SIG-M5 treated with dmso at 0.1 percent for 504 hours (cell line): ENCODE data around the gene RBBP9.
"Not testable (repeated sequence)": the region's sequence is repeated elsewhere in the genome, so short reads cannot be mapped to it uniquely, and the experiment has no call there.

Experiments
- DNase-seq: peaks from one replicate; lab custom pipeline; 2025; ENCODE audit not compliant: unreplicated experiment; lab: John Stamatoyannopoulos, UW

The RBBP9 gene

DNA sequence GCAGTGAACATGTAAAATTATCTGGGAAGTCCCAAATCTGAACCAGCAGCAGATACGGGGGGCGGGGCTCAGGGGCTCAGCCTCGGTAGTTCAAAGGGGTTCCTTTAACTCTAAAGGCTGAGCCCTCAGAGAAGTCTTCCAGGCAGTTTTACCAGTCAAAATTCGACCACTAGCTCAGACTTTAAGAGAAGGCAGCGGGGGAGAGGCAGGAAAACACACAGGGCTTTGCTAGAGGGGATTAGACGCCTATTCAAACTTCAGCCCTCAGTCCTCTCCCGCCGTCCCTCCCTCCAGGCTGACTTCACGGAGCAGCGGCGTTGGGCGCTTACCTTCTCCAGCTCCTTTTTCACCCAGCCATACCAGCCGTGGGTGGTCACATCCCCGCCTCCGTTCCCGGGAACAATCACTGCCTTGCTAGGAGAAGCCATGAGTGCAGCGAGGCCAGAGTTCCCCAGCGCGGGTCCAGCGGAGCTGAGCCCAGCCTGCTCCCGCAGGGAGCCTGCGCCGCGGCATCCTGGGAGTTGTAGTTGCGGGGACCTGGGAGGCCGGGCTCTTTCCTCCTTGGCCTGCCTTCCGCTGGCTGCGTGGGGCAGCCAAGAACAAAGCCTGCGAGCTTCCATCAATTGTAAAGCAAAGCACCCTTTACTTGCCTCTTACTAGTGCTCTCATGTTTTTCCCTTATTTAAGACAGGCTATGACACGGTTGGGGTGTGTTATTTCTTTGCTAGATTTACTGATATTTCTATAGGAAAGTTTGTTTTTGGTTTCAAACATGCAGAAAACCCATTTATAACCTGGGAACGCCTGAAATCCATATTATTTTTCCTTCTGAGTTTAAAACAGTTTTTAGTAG lies at the start of gene RBBP9:
TSS of gene RBBP9 (minus strand) at position 486 of the 853 bp plus-strand sequence. CDS start at position 428, 58 bp downstream.
- DNase-seq = peak; percentile 82

DNA sequence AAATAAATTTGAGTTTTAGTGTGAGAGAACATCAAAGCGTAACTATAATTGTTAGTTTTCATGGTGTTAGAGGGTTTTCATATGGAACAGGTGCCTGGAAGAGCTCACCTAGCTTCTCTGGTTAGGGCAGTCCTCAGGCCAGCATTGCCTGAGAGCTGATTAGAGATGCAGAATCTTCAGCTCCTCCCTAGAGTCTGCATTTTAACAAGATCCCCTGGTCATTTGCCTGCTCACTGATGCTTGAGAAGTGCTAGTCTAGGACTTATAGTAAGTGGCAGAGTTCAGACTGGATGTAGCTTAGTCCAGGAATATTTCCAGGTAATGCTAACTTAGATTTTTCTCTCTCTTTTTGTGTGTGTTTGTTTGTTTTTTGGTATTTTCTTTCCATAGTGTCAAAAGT lies 48.5 kb upstream of the RBBP9 start:
- no peak for DNase-seq

DNA sequence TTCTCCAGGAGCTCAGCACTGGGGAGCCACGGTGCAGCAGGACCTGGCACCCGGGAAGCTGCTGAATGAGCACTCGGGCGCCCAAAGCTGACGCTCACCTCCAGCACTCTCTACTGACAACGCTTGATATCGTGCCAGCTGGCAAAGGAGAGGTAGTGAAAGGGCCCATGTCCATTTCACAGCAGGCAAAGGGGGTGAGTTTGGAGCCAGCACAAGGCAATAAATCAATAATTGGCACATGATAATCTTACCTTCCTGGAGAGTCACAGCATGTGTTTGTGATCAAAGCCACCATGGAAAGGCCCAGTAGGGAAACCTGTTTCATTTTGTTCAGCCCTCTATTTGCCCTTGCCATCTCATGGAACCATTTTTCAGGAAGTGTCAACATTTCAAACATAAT lies 46.9 kb upstream of the RBBP9 start:
- no peak for DNase-seq

DNA sequence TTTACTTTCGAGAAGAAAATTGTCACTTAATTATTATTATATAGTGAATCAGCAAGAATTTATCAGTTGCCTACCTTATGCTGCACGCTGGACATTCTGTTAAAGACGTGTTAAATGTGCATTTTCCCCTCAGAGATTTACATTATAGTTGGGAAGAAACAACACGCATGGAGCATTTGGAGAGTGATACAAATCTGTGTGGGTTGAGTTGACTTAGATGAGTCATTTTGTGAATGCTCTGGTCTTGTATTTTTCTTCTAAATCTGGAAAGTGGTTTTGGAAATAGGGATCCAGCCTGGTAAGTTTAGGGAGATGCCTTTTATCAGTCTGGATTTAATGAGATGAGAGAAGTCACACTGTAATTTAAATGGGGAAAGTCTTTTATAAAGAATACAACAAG lies 46.2 kb upstream of the RBBP9 start:
- no peak for DNase-seq

DNA sequence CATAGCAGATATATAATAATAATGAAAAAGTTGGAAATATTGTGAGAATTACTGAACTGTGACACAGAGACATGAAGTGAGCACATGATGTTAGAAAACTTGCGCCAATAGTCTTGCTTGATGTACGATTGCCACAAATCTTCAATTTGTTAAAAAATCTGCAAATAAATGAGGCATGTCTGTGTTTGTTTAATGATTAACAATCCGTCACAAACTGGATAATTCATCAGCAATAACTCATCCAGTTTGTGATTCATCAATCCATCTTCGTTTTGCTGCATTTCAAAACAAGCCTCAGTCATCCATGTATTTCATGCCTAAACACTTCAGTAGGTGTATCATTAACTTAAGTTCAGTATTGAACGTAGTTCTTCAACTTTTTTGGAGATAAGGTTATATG lies 44.7 kb upstream of the RBBP9 start:
- no peak for DNase-seq

DNA sequence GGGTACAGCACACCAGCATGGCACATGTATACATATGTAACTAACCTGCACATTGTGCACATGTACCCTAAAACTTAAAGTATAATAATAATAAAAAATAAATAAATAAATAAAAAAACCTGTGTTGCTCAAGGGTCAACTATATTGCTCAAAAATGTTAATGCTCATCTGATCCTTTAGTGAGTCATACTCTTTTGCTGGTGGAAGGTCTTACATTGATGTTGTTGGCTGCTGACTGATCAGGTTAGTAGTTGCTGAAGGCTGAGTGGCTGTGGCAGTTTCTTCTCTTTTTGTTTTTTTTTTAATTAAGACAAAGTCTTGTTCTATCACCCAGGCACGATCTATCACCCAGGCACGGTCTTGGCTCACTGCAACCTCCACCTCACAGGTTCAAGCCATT lies 40.6 kb upstream of the RBBP9 start:
- no peak for DNase-seq

DNA sequence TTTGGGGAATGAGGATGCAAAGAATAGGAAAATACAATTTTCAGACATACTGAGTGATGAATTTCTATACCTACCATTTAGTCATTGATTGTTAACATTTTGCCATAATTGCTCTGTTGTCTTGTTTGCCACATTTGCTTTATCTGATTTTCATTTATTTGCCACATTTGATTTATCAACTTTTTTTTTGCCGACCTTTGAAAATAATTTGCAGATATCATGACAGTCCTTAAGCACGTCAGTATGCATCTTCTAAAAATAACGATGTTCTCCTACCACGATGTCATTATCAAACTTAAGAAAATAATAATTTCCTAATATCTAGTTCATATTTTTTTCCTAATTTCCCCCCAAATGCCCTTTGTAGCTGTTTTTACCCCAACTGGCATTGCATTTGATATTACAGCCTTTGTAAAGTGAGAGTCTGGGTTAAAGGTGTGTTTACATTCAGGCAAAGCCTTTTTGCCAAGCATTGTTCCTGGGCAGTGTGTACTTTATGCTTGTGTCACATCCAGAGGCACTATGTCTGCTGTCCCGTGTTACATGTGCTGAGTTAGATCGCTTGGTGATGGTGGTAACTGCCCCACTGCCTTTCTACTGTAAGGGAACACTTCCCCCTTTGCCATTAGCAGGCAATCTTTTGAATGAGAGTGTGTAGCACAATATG lies 37.1 kb upstream of the RBBP9 start:
- DNase-seq = no peak

DNA sequence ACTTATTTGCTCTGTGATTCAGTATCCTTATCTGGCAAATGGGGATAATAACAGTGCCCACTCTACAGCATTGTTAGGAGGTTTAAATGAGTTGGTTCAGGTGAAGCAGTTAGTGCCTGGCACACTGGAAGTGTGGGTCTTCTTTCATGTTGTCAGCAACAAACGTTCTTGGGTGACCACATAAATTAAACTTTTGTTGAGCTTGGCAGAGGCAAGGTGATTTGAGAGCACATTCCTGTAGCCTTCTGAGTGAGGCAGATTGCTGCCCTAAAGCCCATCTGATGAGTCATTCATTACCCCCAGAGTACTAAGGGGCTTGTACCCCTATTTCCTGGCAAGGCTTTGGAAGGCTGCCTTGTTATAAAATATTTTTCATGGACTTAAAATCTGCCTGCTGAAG lies 36.5 kb upstream of the RBBP9 start:
- no peak for DNase-seq

DNA sequence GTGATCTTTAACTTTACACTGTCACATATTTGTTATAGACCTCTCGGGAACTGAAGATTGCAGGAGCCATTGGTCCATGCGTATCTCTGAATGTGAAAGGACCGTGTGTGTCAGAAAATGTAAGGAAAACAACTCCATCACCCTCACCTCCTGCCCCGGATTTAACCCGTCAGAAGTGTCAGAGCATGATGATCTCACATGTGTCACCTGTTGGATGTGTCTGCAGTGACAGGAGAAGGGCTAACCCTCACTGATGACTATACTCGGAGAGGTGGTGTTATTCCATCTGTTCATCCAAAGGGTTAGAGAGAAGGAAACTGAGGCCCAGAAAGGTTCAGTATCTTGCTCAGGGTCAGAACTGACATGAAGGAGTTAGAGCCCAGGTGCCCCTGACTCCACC lies 35.6 kb upstream of the RBBP9 start:
- no peak for DNase-seq

DNA sequence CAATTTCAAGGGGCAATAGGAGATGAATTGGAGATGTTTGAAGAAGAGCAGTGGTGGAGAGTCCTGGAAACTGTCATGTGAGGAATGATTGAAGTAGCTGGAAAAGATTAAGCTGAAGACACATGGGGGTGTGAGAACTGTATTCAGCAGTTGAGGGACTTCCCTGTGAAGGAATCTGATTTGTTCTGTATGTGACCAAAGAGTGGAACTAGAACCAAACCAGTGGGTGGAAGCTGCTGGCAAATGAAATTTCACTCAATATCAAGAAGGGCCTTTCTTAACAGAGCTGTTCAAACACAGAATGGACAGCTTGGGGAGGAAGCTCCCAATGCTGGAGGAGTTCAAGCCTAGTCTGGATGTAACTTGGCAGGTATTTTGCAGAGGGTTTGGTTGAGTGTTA lies 32.0 kb upstream of the RBBP9 start:
- no peak for DNase-seq

DNA sequence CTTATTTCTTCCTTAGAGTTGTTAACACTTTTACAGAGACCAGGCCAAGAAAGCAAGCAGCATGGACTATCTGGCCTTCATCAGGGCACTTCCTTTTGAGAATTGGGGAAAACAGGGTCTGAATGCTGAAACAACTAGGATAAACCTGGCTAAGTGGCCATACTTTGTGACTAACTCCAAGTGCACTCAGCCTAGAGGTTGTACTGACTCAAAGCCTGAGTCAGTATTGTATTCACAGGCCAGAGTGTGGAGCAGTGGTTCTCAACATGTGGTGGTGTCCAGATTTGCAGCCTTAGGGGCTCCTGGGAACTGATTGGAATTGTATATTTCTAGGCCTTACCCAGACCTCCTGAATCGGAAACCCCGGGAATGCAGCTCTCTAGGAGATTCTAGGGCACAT lies 30.8 kb upstream of the RBBP9 start:
- no peak for DNase-seq

DNA sequence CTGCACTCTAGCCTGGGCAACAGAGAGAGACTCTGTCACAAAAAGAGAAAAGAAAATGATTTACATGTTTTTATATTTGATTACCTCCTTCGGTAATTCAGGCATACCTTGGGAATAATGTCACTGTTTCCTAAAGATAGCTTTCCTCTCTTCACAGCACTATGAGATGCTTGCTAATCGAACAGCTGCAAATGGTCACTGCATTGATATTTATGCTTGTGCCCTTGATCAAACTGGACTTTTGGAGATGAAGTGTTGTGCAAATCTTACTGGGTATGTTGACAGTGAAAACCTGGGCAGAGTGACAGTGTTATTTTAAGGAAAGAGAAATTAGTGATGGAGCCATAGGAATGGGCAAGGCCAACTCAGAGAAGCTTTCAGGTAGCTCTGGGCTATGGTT lies 30.3 kb upstream of the RBBP9 start:
- DNase-seq = no peak

DNA sequence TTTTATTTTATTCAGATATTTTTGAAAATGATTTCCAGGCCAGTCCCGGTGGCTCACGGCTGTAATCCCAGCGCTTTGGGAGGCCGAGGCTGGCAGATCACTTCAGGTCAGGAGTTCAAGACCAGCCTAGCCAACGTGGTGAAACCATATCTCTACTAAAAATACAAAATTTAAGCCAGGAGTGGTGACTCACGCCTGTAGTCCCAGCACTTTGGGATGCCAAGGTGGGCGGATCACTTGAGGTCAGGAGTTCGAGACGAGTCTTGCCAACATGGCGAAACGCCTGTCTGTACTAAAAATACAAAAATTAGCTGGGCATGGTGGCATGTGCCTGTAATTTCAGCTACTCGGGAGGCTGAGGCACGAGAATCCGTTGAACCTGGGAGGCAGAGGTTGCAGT lies 29.7 kb upstream of the RBBP9 start:
- not testable (repeated sequence) for DNase-seq

DNA sequence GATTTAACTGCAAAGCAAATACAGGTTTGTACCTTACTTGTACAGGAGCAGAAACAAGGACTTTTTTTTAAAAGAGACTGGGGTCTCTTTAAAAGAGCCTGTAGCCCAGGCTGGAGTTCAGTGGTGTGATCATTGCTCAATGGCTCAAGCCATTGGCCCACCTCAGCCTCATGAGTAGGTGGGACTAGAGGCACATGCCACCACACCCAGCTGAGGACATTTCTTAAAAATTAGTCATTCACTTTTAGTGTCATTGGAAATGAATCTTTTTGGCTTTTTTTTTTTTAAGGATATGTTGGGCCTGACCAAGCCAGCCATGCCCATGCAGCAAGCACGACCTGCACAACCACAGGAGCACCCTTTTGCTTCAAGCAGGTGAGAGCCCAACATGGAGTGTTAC lies 27.6 kb upstream of the RBBP9 start:
- DNase-seq = no peak

DNA sequence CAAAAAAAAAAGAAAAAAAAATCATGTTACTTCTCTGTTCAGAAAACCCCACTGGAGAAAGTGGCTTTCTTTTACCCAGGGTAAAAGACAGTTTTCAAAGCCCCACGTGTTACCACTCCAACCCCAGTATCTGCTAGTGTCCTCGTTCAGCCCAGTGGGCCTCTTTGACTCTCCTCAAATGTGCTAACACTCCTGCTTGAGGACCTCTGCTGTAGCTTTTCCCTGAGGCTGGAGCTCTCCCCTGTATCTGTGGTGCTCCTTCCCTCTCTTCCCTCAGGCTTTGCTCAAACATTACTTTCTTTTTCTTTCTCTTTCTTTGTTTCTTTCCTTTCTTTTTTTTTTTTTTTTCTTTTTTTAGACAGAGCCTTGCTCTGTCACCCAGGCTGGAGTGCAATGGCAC lies 26.0 kb upstream of the RBBP9 start:
- DNase-seq = no peak

DNA sequence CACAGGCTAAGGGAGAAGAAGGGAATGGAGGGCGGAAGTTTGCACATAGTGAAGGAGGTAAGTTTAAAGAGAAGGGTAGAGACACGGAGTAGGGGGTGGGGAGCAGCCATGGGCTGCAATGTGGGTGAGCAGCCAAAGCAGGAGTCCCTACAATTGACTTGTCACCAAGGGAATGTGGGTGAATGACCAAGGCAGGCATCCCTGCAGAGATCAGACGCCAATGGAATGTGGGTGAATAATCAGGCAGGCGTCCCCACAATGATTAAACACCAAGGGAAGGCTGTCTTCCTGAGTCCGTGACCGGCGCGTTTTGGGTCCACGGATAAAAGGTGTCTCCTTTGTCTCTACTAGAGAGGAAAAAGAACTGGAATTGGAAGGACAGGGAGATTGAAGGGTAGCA lies 25.0 kb upstream of the RBBP9 start:
- DNase-seq = not testable (repeated sequence)

DNA sequence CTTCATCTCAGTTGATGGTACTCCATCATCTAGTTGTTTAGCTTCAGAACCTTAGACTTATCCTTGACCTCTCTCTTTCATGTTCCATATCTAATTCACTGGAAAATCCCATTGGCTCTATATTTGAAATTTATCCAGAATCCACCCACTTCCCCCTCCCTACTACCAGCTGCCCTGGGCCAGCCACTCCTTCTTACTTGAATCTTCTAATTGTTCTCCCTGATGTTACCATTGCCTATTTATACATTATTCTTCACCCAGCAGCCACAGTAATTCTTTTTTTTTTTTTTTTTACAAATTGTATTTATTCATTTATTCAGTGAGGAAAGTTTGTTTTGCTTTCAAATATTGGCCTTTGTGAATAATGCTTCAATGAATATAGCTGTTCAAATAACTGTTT lies 18.9 kb upstream of the RBBP9 start:
- no peak for DNase-seq

DNA sequence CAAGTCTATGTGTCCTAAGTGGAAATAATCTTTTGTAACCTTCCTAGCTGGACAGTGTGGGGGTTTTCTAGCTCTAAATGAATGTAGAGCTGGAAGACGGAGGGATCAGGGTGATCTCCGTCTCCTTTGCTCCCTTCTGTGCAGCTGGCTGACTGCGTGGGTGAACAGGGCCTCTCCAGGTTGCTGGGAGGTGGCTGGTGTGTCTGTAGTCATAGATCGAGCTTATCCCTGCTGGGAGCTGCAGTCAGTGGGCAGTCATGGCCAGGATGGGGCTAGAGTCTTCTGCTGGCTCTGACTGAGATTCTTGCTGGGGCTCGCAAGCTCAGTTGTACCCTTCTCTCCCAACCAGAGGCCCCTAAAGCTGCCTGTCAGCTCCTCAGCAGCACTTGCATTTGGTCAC lies 17.1 kb upstream of the RBBP9 start:
- no peak for DNase-seq

DNA sequence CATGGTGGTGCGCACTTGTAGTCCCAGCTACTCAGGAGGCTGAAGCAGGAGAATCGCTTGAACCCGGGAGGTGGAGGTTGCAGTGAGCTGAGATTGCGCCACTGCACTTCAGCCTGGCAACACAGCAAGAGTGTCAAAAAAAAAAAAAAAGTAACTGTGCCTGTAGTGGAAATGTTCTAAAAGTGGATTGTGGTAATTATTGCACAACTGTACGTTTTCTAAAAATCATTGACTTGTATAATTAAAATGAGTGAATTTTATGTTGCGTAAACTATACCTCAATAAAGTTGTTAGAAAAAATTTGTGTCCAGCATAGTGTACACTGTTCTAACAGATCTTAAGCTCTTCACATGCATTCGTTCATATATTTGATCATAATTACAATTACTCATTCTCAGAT lies 16.2 kb upstream of the RBBP9 start:
- peak; percentile 82 for DNase-seq

DNA sequence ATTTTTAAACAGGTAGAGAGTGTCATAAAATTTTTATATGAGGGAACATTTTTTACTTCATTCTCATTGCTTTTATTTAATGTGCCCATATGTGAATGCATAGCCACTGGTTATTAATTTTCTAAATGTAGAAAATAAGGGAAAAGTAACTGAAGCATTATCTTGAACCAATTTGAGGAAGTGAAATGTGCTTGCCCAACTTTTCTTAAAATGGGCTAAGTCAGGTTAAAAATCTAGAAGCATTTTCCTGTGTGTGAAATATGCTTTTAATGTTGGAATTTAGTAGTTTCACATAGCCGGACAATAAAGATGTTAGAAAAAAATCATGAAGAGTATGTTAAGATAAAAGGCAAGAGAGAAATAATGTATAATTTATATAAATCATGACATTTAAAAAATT lies 14.5 kb upstream of the RBBP9 start:
- peak; percentile 80 for DNase-seq

DNA sequence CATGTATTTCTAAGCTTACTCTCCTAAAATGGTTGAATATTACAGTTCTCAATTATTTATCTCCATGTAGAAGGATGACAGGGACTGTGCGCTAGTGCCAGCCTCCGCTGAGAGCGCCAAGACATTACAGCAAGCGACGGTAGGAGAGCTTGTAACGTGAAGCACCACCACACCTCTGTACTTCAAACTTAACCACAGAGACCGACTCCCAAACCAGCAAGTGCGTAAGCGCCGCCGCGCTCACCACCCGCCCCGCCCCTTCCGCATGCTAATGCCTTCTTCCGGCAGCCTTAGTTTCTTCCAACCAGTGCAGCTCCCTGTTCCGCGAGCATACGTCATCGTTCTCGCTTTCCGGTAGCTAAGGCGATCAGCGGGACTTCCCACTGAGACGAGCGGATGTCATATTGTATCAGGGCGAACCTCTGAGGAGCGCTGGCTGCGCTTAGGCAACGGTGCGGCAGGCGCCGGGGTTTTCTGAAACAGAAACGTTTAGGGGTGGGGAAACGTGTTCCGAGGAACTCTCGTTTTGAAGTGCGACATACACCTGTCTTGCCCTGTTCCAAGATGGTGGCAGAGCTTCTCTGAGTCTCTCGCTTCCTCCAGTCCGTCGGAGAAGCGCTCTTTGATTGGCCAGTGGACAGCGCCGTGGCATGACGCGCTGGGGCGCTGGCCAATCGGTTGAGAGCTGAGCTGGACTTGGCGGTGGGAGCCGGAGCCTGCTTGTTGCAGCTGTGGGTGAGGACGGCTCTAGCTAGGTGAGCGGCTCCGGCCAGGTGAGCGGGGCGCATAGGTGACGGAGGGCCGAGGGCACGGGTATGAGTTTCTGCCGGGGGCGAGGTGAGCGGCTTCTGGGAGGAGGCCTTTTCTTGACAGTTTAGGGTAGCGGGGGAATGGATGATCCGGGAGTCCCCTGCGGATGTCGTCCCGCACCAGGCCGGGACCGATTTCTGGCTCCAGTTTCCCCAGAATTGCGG lies 10.5 kb upstream of the RBBP9 start, which contains the start of gene SEC23B:
TSS of gene SEC23B (plus strand) at position 723 of the 974 bp plus-strand sequence. CDS start 2,896 bp downstream, outside the sequence.
- DNase-seq = peak; percentile 99
